Heart right ventricle (tissue), 16 donors: ENCODE measurements around the gene MAL. TPM values are rescaled to one million over a fixed set of nuclear protein-coding genes. Genes with fewer than 3 reads are reported as not detected.

Source experiments
- ATAC-seq, 8 donors: fragments of 200-7000 bp; cut with Tn5 transposase; one replicate each; pipeline ENCODE4 v1.9.1; 2020; ENCODE audit warnings: mild to moderate bottlenecking in 8 of 8, moderate library complexity in 8 of 8, moderate number of reproducible peaks in 1 of 8
- DNase-seq, 2 donors: peaks; one replicate each; pipeline ENCODE4 v3.0.0-alpha.2; 2020
- H3K27ac ChIP-seq, 10 donors: fragments of 200-600 bp; sonication (generic) in 2 of 10; one replicate each; pipeline versions ENCODE4 v1.5.0 to v1.8.0; 2020 to 2022; ENCODE audit warnings: mild to moderate bottlenecking in 3 of 10
- H3K27me3 ChIP-seq, 7 donors: fragments of 200-600 bp; one replicate each; pipeline ENCODE4 v1.8.0; 2021 to 2022; ENCODE audit warnings: mild to moderate bottlenecking in 2 of 7
- H3K36me3 ChIP-seq, 9 donors: fragments of 200-600 bp; sonication (generic) in 1 of 9; one replicate each; pipeline versions ENCODE4 v1.5.0 to v1.8.0; 2020 to 2022; ENCODE audit warnings: mild to moderate bottlenecking in 2 of 9
- H3K4me1 ChIP-seq, 9 donors: fragments of 200-600 bp; sonication (generic) in 1 of 9; one replicate each; pipeline versions ENCODE4 v1.5.0 to v1.8.0; 2020 to 2022; ENCODE audit warnings: mild to moderate bottlenecking in 4 of 9
- H3K4me3 ChIP-seq, 10 donors: fragments of 200-600 bp; sonication (generic) in 2 of 10; one replicate each; pipeline versions ENCODE4 v1.5.0 to v1.8.0; 2020 to 2022; ENCODE audit warnings: mild to moderate bottlenecking in 7 of 10, moderate library complexity in 2 of 10
- H3K9me3 ChIP-seq, 11 donors: fragments of 200-600 bp in 10 of 11; sonication (generic) in 2 of 11; one replicate each; pipeline versions ENCODE4 v1.5.0 to v1.8.0; 2013 to 2022; ENCODE audit warnings: mild to moderate bottlenecking in 2 of 11, control low read depth in 1 of 11, moderate library complexity in 1 of 11
- WGBS, 2 donors: extraction: QIAGEN DNeasy Blood & Tissue Kit; methylation state at CpG; one replicate each; pipeline ENCODE4 v1.1.7; 2013; ENCODE audit warnings: inconsistent platforms in 1 of 2; 5-methylcytosine and 5-hydroxymethylcytosine counted together
- intact Hi-C, 10 donors: fragments of 100-400 bp; cut with DNase I; formaldehyde crosslinking; loops; one replicate each; pipeline versions ENCODE4 v1.11.1 to v1.14.2; 2022
- polyA plus RNA-seq, 2 donors: library from polyadenylated mRNA; stranded (reverse); fragments of 200-250 nt; gene quantifications; one replicate each; pipeline ENCODE4 v1.2.3, GENCODE V29; 2013
- total RNA-seq, 10 donors: library from RNA; stranded (reverse); fragmentation: NEBNext Ultra II Directional in 3 of 10; extraction: Animal tissue kit (Norgen Biotek cat#: 25700) in 3 of 10; gene quantifications; one replicate each; pipeline versions ENCODE4 v1.2.1 to v1.2.4, GENCODE V29; 2021 to 2023
- TF ChIP-seq, protein P1 (sequence below), 9 donors: fragments of 200-600 bp; sonication (generic) in 2 of 9; IDR thresholded peaks; one replicate each; pipeline versions ENCODE4 v1.5.0 to v1.8.0; 2021 to 2022; ENCODE audit warnings: antibody characterized with exemption in 9 of 9, mild to moderate bottlenecking in 5 of 9, moderate library complexity in 1 of 9
- donor health status: Arrhythmogenic right ventricular cardiomyopathy.
- donor health status: ischemic (EF 13 %, LVEDD 7.1; RV severe dilation, severe dysfunction).
- donor health status: healthy with polysubstance abuse.
- donor health status: DM: no; HTN: yes; CAD: no.
- donor health status: DM: no; HTN: no; CAD: no.
- donor health status: ischemic (EF 25% LVEDD 6.9; RV normal size, moderate dysfunction).
- donor health status: ischemic (EF 25% LVEDD 5.7; RV mildly dilated, moderate dysfunction).
- donor health status: healthy.
- donor health status: DM: yes; HTN: yes; CAD: no.
- donor health status: Ischemic cardiomyopathy.
- donor health status: ischemic (EF 35%, LVEDD 5.7; RV mildly dilated, moderate dysfunction).
- donor health status: nonischemic (EF 11% LVEDD 7.7; RV severe dilation, severe dysfunction).
- donor health status: DM: yes; HTN: yes; CAD: no.
- donor health status: PGD.
- donor health status: ischemic (EF 29% LVEDD 5.4; RV normal size, mild dysfunction).
- donor health status: nonischemic (EF 23%, LVEDD 6.1; RV moderate dilation, normal function).

MAL gene
- total and polyA plus RNA-seq, 12 donors: 1.5 to 10.5 (median 3.6) TPM

- H3K27ac ChIP-seq: no peak overlapping the region
- intact Hi-C loops: no loop called here
- TF ChIP-seq, protein P1, sequence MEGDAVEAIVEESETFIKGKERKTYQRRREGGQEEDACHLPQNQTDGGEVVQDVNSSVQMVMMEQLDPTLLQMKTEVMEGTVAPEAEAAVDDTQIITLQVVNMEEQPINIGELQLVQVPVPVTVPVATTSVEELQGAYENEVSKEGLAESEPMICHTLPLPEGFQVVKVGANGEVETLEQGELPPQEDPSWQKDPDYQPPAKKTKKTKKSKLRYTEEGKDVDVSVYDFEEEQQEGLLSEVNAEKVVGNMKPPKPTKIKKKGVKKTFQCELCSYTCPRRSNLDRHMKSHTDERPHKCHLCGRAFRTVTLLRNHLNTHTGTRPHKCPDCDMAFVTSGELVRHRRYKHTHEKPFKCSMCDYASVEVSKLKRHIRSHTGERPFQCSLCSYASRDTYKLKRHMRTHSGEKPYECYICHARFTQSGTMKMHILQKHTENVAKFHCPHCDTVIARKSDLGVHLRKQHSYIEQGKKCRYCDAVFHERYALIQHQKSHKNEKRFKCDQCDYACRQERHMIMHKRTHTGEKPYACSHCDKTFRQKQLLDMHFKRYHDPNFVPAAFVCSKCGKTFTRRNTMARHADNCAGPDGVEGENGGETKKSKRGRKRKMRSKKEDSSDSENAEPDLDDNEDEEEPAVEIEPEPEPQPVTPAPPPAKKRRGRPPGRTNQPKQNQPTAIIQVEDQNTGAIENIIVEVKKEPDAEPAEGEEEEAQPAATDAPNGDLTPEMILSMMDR (IDR thresholded peaks at IDR 0.05): no peak
- ATAC-seq: no peak
- H3K36me3 ChIP-seq: no peaks in the 10 kb centered on the region
- WGBS, 2 donors: 77 to 82% methylated on average over 10 of the region's 10 CpGs
- H3K27me3 ChIP-seq: peaks cover 0 to 59% (median 27%) of the 10 kb centered on the region in 7 donors
- no peaks in the 10 kb centered on the region for H3K9me3 ChIP-seq
- H3K4me3 ChIP-seq: no peak overlapping the region
- no peaks in the 10 kb centered on the region for H3K4me1 ChIP-seq
- no peak for DNase-seq
Observed at GRCh38 chr2:94979406-94980375, 45.8 kb upstream of the MAL start.

DNA sequence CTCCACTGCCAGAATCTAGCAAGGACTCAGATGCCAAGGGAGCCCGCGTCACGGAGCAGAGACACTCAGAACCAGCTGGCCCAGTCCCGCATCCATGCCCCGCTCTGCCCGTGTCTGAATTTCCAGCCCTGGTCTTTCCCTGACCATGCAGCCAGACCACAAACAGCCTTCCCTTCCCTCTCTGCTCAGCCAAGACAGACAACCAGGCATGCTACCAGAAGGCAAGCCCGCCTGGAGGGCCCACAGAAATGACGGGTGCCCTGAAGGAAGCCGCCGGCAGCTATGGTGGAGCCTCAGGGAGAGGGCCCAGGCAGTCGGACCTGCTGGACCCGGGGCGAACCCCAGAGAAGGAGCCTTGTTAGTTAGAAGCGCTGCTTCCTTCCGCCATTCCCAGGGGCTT, 45.1 kb upstream of the MAL start:
- ATAC-seq (no peak), DNase-seq (no peak)
- no peaks in the 10 kb centered on the region for H3K4me1 ChIP-seq
- H3K27me3 ChIP-seq: peaks cover 0 to 59% (median 29%) of the 10 kb centered on the region in 7 donors
- H3K27ac ChIP-seq: no peak overlapping the region
- H3K36me3 ChIP-seq: no peaks in the 10 kb centered on the region
- H3K9me3 ChIP-seq: no peaks in the 10 kb centered on the region
- TF ChIP-seq, protein P1 (IDR thresholded peaks at IDR 0.05): no peak
- intact Hi-C loops: no loop called here
- 87 to 88% methylated on average over 15 of the region's 15 CpGs for WGBS, 2 donors
- no peak overlapping the region for H3K4me3 ChIP-seq

DNA sequence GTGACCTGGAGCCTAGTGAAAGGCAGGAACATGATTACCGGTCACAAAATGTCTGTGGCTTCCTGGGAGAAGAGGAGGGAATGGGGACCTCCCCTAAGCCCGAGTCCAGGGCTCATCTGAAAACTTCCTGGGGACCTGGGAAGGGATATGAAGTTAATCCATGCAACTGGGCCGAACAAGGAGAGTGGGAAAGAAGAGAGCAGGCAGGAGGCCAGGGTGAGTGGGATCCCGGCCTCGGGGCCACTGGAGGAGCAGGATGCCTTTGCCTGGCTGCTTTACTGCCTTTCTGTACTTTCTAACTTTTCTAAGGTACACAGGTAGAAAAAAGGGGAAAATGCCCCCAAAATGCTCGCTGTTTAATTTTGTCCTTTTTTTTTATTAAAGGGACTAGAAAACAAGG, 43.4 kb upstream of the MAL start:
- no peak overlapping the region for H3K4me3 ChIP-seq
- intact Hi-C loops: no loop called here

DNA sequence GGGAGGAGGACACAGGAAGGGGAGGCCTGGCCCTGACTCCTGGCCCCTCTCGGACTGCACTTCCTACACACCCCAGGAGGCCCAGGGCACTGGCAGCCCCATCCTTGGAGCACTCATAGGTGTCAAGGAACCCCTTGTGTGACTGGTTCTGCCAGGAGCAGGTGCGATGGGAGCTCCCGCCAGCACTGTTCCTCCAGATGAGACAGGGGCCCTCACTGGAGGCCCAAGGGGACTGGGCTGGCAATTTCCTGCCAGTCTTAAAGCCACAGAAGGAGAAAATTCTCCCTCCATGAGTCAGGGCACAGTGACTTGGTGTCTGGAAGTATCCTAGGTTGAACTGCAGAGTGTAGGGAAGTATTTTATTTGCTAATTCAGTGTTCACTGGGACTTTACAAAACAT, 42.8 kb upstream of the MAL start:
- ATAC-seq: no peak
- Histone ChIP-seq H3K9me3 (no peaks in the 10 kb centered on the region), H3K27me3 (peaks cover 0 to 49% (median 23%) of the 10 kb centered on the region in 7 donors), H3K4me1 (no peaks in the 10 kb centered on the region), H3K4me3 (no peak overlapping the region), H3K27ac (no peak overlapping the region), H3K36me3 (no peaks in the 10 kb centered on the region)
- TF ChIP-seq, protein P1 (IDR thresholded peaks at IDR 0.05): no peak
- intact Hi-C loops: no loop called here
- DNase-seq: no peak
- 46 to 52% methylated on average over 3 of the region's 3 CpGs for WGBS, 2 donors

More for the DNA sequence above, 43.4 kb upstream of the MAL start:
- TF ChIP-seq, protein P1 (IDR thresholded peaks at IDR 0.05): no peak
- Histone ChIP-seq H3K36me3 (no peaks in the 10 kb centered on the region), H3K9me3 (no peaks in the 10 kb centered on the region), H3K27ac (no peak overlapping the region), H3K4me1 (no peaks in the 10 kb centered on the region), H3K27me3 (peaks cover 0 to 49% (median 23%) of the 10 kb centered on the region in 7 donors)
- ATAC-seq: no peak
- DNase-seq: no peak
- WGBS, 2 donors: 65 to 70% methylated on average over 6 of the region's 6 CpGs
